ENCODE measurements around the gene ACTR3.
"Not testable (repeated sequence)": the region's sequence is repeated elsewhere in the genome, so short reads cannot be mapped to it uniquely, and the experiment has no call there.

Gene ACTR3

DNA sequence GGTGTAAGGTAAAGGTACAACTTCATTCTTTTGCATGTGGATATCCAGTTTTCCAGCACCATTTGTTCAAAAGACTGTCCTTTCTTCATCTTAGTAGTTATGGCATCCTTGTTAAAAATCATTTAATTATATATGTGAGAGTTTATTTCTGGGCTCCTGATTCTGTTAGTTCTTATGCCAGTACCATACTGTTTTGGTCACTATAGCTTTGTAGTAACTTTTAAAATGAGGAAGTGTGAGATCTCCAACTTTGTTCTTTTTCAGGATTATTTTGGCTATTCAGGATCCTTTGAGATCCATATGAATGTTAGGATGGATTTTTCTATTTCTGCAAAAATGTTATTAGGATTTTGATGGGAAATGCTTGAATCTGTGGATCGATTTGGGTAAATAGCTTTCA lies 16.8 kb downstream of the ACTR3 start:
- no peak for DNase-seq

DNA sequence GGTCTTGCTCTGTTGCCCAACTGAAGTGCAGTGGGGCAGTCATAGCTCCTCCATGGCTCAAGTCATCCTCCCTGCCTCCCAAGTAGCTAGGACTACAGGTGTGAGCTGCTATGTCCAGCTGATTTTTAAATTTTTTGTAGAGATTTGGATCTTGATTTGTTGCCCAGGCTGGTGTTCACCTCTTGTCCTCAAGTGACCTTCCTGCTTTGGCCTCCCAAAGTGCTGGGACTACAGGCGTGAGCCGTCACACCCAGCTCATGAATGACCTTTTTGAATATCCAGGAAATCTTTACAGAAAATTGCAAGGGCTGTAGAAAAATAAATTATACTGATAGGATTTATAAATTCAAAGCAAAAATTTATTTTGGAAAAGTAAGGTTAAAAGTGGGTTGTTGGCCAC lies 17.4 kb downstream of the ACTR3 start:
- DNase-seq: no peak

DNA sequence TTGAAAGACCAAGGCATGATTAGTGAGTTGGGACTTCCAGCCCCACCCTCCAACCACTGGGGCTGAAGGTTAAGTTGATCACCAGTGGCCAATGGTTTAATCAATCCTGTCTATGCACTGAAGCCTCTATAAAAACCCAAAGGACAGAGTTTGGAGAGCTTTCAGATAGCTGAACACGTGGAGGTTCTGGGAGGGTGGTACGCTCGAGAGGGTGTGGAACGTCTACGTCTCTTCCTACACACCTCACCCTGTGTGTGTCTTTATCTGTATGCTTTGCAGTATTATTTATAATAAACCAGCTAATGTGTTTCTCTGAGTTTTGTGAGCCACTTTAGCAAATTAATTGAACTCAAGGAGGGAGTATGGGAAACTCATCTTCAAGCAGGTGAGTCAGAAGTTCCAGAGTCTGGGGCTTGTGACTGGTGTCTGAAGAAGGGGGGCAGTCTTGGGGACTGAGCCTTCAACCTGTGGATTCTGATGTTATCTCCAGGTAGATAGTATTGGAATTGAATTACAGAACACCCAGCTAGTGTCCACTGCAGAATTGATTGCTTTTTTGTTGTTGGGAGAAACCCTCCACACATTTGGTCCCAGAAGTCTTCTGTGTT lies 20.3 kb downstream of the ACTR3 start:
- no peak for DNase-seq

DNA sequence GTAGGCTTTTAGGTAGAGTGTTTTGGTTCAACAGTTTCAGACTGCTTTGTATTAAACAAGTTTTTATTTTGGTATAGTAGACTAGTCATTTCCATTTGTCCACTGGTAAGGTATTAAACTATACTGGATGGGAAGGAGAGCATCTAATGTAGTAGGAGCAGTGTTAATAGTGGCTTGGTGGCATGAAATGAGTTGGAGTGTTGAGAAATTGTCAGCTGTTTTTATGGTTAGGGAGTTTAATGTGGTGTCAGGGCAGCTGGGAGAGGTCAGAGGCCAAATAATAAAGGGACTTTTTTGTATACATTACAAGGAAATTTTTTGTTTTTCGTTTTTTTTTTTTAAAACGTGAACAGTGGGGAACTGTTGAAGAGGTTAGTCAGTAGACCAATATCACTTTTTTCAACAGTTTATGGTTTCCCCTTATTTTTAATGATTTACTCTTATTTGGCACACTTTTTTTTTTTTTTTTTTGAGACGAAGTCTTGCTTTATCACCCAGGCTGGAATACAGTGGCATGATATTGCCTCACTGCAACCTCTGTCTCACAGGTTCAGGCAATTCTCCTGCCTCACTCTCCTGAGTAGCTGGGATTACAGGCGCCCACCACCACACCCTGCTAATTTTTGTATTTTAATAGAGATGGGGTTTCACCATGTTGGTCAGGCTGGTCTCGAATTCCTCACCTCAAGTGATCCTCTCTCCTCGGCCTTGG lies 21.2 kb downstream of the ACTR3 start:
- DNase-seq: no peak

DNA sequence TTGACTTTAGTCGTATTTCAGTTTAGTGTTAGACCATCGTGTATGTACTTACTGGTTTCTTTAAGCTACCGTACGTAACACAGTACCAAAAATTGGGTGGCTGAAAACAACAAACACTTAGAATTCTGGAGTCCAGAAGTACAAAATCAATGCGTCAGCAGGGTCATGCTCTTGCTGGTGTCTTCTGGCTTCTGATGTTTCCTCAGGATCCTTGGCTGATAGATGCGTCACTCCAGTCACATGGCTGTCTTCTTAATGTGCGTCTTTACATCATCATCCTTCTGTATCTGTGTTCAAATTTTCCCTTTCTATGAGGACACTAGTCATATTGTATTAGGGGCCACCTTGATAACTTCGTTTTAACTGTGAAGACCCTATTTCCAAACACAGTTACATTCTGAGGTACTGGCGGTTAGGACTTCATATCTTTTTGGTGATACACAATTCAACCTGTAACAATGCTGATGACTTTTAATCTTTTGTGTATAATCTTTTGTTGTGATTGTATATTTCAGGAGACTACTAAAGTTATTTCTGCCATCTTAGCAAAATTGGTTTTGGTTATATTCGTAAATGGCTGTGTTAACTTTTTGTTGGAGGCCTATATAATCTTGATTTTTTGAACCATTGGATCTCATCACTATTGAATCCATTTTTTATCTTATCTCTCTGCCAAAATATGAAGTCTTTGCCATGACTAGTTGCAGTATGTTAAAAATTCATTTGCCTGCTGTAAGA lies 25.4 kb downstream of the ACTR3 start:
- DNase-seq: no peak

DNA sequence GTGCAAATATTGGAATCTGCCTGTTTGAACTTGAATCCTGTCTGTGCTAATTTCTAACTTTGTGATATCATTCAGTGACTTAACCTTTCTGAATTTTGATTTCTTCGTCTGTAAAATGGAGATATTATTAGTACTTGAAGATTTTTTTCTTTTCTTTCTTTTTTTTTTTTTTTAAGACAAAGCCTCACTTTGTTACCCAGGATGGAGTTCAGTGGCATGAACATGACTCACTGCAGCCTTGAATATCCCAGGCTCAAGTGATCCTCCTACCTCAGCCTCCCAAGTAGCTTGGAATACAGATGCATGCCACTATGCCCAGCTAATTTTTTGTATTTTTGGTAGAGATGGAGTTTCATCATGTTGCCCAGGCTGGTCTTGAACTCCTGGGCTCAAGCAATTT lies 28.3 kb downstream of the ACTR3 start:
- DNase-seq: no peak

DNA sequence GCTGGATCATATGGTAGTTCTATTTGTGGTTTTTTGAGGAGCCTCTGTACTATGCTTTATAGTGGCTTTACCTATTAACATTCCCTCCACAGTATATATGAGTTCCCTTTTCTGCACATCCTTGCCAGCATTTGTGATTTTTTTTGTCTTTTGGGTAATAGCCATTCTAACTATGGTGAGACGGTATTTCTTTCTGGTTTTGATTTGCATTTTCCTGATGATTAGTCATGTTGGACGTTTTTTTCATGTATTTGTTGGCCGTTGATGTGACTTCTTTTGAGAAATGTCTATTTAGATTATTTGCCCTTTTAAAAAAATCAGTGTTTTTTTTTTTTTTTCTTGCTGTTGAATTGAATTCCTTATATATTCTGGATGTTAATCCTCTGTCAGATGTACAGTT lies 31.1 kb downstream of the ACTR3 start:
- DNase-seq: no peak

DNA sequence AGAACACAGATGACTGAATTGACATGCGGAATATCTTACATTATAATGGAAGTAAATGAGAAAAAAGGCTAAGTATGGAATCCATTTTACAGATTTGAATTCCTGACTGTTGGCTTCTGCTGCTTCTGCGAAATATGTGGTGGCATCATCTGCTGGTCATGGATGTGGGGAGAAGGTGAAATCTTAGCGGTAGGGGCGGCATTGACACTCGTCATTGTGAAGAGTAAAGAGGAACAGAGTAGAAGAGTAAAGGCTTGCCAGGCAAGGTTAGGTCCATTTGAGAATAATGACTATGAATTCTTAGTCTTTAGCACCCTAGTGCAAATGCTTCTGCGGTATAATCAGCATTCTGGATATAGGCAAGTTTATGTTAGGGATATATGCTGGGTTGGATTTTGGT lies 32.4 kb downstream of the ACTR3 start:
- no peak for DNase-seq

DNA sequence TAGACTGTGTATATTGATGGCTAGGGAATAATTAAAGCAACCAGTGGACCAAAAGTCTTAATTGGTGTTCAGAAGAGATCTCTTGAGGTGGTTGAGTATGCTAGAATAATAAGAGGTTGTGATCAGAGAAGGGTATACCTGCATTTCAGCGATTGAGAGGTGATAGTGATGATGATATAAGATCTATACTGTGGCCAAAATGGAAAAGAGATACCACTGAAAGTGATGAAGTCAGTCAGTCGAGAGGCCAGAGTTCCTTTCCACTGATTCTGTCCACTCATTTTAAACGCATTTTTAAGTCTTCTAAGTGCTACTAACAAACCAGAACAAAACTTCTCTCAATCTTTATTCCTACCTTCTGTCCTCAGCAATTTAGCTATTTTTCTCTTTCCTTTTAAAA lies 32.9 kb downstream of the ACTR3 start:
- no peak for DNase-seq

DNA sequence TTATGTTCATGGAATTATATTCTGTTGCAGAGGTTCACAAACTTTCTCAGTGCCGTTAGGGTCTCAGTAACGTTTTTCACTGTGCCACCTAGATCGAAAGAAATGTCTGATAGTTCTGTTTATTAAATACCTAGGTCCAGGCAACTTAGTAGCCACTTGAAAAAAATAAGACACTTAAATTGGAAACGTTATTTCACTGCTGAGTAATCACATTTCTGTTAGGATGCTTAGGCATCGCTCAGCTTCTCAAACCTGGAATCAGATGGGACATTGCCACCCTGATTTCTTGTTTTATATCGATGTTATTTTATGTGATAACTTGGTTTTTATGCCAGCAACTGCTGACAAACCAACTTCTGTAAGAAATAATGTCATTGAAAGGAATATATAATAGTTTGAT lies 36.0 kb downstream of the ACTR3 start:
- DNase-seq: no peak

DNA sequence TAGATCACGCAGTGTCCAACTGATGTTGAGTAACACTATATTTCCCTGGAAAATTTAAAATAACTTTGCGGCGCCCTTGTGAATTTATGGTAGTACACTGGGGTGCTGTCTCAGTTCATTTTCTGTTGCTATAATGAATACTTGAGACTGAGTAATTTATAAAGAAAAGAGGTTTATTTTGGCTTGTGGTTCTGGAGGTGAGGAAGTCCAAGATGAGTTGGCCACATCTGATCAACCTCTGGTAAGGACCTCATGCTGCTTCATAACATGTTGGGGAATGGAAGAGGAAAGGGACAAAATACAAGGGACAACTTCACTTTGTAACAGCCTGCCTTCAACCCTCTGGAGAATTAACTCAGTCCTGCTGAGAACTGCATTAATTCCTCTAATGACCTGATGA lies 36.4 kb downstream of the ACTR3 start:
- DNase-seq: no peak

DNA sequence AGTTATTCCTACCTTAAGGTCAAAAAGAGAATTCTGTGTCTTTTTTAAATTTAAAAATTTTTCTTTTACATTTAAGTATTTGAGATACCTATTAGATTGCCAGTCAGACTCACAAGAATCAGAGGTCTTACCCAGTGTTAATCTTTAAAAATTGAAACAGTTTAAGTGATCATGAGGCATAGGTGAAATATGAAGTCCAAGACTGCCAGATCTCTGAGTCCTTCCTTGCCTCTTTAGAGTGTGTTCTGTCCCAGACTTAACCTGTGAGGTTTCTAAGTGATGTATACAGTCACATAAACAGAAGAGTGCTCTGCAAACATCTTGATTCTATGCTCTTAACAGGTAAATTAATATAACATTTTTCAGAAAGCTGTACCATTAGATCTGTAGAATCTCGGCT lies 40.6 kb downstream of the ACTR3 start:
- no peak for DNase-seq

DNA sequence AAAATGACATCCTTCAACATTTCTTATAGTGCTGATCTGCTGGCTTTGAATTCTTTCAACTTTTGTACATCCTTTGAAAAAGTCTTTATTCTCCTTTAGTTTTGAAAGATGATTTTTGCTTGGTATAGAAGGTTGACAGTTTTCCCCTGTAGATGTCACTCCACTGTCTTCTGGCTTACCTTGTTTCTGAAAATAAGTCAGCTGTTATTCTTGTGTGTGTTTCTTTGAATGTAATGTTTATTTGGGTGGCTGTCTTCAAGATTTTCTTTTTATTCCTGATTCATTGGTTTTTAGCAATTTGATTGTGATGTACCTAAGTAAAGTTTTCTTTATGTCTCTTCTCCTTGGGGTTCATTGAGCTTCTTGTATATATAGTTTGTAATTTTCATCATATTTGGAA lies 47.6 kb downstream of the ACTR3 start:
- peak; percentile 8 for DNase-seq

DNA sequence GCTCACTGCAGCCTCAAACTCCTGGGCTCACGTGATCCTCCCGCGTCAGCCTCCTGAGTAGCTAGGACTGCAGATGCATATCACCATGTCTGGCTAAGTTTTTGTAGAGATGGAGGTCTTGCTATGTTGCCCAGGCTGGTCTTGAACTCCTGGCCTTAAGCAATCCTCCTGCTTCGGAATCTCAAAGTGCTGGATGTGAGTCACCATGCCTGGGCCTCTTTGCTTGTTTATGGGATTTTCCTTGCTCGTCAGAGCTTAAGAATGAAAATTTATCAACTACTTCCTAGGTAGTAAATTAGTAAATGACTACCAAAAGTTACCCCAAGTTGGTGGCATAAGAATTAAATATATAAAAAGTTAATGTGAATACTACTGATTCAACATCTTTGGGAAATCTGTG lies 51.0 kb downstream of the ACTR3 start:
- DNase-seq: no peak

DNA sequence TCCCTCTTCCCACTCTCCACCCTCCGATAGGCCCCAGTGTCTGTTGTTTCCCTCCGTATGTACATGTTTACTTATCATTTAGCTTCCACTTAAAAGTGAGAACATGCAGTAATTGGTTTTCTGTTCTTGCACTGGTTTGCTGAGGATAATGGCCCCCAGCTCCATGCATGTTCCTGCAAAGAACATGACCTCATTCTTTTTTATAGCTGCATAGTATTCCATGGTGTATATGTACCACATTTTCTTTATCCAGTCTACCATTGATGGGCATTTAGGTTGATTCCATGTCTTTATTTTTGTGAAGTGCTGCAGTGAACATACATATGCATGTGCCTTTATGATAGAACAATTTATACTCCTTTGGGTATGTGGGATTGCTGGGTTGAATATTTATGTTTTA lies 55.9 kb downstream of the ACTR3 start:
- not testable (repeated sequence) for DNase-seq

DNA sequence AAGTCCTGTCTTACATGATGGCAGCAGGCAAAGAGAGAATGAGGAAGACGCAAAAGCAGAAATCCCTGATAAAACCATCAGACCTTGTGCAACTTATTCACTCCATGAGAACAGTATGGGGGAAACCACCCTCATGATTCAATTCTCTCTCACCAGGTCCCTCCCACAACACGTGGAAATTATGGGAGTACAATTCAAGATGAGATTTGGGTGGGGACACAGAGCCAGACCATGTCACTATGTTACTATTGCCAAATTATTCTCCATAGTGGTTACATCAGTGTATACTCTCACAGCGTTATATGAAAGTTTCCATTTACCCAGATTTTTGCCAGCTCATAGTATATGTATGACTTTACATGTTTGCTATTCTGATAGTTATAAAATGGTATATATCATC lies 61.0 kb downstream of the ACTR3 start:
- DNase-seq: not testable (repeated sequence)

DNA sequence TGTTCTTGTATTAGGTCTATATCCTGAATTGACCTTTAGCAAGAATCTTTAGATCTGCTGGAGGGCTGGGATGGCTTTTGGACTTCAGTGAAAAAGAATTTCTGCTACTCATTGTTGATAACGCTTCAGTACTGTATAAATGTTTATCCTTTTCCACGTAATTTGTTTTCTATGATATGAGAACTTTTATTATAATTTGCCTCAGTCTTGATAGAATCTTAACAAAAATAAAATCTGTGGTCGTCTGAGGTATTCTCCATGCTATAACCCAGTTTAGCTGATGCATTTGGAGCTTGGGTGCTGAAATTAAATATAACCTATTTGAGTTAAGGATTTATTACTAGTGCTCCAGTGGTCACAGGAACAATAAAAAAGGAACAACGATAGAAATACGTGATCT lies 71.1 kb downstream of the ACTR3 start:
- no peak for DNase-seq

DNA sequence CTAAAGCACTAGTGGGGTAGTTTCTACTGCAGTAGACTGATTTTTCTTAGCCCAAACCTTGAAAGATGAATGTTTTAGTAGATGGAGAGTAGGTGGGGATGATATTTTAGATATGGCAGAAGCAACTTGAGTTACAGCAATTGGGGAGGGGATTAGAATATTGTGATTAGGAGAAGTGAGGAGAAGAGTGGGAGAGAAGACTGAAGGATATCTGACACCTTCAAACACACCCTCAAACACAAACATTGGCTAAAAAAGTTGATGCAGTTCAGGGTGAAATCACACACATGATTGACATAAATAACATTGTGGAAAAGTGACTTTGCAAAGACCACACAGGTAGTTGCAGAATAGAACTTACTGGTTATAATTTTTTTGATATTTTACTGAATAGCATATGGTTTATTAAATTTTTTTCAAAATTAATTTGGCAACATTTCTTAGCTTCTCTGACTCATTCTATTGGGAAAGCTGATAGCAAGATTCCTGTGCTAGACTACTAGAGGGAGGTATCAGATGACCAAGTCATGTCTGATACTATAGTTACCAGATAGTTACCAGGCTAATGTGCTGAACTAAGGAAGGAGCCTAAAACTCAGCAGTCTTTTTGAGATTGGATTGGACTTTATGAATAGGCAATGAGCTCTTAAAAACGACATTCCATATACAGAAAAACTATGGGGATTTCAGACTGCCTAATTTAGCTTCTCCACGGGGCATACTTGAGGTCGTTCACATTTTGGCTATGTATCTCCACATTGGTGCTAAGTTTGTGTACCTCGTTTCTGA lies 73.0 kb downstream of the ACTR3 start:
- DNase-seq: no peak

DNA sequence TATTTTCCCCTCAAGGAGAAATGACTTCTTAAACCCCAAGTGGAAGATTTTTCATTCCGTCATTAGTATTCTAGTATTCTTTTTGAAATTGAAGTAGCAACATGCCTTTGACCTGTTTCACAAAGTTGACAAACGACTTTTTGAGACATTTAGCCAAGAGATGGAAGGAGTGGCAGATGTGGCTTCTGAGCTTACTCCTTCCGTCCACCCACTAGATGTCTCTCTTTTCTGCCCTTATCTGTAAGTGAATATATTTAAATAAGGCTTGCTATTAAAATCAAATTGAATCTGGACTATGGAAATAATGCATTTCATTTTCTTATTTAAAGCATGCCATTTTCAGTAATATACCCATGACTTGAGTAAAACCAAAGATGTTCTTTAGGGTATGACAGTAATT lies 74.1 kb downstream of the ACTR3 start:
- no peak for DNase-seq

DNA sequence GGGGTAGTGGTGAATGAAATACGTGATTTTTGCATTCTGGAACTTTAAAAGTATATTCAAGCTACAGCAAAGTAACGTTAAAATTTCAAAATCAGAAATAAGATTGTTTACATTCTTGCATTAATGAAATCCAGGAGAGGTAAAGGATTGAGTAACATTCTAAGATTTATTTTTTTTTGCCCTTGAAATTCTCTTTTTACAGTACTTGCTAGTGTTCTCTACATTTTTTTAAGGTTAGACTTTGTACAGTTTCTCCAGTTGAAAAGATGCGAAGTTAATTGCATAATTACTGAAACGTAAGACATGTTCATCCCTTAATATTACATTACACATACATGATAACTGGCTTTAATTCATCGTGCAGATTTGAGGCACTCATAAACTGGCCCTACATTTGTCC lies 74.5 kb downstream of the ACTR3 start:
- DNase-seq: no peak

DNA sequence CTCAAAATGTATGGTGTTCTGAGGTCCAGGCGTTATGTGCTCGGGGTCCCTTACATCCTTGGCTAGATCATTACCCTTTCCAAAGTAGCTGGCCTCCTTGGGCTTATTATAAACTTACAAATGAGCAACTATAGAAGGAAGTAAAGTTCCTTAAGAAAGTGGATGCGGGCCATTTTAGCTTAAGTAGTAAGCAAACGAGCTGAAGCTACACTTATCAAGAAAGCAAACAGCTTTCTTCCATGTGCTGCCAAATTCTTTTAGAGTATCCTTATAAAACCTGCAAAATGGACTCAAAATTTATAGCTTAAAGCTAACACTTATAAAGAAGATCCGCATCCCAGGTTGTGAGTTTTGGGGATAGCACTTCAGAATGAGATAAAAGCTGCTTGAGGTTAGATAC lies 75.3 kb downstream of the ACTR3 start:
- no peak for DNase-seq

DNA sequence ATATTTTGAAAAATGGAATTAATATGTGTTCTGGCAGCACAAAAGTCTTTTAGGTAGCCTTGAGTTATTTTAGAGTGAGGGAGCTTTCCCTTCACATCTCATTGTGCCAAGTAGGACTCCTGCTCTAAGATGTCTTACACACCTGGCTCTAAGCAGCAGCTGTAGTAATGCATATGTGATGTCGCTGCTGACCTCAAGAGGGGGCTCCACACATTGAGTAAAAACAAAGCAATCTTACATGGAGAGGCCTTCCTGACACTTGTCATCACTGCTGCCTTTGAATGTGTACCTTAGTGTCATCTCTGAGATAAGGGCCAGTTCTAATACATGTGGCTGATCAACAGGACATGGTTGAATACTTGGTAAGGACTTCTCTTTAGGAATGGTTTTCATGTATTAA lies 75.8 kb downstream of the ACTR3 start:
- DNase-seq: peak; percentile 74

DNA sequence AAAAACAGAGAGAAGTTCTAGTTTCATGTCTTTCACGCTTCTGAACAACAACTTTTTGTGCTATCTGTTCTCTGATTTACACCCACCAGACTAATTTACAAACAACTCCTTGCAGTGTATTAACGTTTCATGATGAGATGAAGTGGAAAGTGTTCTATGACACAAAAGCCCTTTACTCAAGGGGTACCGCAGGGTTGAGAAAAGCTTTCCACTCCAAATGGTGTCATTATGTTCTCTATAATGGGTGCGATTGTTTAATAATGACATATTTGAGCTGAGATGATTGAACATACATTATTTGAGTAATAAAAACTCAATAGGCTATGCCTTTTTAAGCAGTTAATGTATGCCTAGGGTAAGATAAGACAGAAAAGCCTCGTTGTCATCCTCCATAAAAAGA lies 76.3 kb downstream of the ACTR3 start:
- no peak for DNase-seq

DNA sequence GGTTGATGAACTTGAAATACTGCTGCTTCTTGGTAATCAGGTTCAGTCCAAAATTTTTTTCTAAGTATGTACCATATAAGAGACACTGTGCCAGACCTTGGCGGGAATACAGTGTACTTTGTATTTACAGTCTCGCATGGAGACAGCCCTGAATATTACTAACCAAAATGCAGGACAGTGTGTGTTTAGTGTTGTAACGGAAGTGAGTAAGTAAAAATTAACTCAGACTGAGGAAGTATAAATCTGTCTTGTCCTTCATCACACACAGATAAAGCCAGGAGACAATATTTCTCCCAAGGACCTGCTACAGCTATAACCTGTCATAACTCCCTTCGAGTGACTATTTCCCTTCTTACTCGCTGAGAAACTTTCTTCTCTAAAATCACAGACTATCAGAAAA lies 76.9 kb downstream of the ACTR3 start:
- peak; percentile 38 for DNase-seq
